ENCODE data around the gene ADIG.
A peak's percentile ranks its signal among the peaks of the same experiment; 100 is the strongest.

ADIG gene

DNA sequence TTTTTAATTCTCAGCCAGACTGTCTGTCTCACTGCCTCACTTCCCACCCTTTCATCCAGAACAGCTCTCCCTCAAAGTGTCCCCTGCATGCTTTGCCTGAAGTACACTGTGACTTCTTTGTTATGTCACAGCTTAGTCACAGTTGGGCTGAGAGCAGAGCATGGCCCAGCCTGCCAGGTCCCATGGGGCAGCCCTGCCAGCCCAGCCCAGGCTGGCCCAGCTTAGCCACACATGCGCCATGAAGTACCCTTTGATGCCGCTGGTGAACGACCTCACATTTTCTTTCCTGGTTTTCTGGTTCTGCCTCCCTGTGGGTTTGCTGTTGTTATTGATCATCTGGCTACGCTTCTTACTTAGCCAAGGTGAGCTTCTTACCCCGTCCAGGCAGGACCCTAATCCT is at the start of gene ADIG:
TSS of gene ADIG (plus strand) at position 185 of the 400 bp plus-strand sequence. CDS start at position 239, 54 bp downstream.
- DNase-seq (ENCODE audit: low spot score) = no peak

DNA sequence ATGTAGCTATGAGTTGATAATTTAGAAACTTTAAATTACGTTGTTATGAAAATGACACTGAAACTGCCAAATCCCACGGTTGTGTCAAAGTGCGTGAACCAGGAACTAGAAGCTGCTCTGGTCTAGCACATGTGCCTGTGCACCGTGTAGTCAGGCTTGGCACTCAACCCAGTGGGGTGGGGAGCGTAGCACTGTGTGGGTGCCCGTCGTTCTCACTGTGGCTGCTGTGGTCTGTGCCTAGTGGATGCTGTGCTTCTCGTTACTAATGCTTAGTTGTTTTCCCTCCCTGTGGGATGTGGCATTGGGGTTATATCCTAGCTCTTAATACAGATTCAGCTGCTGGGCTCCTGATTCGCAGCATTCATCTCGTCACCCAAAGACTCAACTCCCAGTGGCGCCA is 46.2 kb upstream of the ADIG start:
- no peak for DNase-seq (ENCODE audit: low spot score)

DNA sequence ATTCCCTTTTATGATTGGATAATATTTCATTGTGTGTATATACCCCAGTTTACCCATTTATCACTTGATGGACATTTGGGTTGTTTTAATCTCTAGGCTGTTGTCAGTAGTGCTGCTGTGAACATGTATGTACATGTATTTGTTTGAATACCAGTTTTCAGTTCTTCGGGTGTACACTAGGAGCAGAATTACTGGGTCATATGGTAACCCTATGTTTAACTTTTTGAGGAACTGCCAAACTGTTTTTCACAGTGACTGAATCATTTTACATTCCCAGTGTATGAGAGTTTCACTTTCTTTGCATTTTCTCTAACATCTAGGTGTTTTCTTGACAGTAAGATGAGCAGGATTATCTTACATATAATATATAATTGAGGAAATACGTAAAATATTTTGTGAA is 44.7 kb upstream of the ADIG start:
- DNase-seq (ENCODE audit: low spot score) = peak; percentile 18

DNA sequence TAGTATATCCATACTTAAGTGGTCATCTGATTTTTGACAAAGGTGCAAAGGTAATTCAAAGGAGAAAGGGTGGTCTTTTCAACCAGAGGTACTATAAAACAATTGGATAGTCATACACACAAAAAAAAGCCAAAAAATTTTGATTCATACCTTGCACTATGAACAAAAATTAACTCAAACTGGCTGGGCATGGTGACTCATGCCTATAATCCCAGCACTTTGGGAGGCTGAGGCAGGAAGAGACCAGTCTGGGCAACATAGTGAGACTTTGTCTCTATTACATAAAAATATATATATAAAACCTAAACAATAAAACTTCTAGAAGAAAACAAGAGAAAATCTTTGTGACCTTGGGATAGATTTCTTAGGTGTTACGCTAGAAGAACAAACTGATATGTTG is 43.8 kb upstream of the ADIG start:
- no peak for DNase-seq (ENCODE audit: low spot score)

DNA sequence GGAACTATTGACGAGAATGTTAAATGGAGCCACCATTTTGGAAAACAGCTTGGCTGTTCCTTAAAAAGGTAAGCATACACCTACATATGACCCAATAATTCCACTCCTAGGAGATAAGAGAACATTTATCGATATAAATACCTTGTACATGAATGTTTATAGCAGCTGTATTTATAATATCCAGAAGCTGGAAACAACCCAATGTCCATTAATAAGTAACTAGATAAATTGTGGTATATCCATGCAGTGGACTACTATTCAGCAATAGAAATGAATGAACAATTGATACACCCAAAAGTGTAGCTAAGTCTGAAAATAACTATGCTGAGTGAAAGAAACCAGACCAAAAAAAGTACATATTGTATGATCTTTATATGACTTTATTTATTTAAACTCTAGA is 42.2 kb upstream of the ADIG start:
- no peak for DNase-seq (ENCODE audit: low spot score)

DNA sequence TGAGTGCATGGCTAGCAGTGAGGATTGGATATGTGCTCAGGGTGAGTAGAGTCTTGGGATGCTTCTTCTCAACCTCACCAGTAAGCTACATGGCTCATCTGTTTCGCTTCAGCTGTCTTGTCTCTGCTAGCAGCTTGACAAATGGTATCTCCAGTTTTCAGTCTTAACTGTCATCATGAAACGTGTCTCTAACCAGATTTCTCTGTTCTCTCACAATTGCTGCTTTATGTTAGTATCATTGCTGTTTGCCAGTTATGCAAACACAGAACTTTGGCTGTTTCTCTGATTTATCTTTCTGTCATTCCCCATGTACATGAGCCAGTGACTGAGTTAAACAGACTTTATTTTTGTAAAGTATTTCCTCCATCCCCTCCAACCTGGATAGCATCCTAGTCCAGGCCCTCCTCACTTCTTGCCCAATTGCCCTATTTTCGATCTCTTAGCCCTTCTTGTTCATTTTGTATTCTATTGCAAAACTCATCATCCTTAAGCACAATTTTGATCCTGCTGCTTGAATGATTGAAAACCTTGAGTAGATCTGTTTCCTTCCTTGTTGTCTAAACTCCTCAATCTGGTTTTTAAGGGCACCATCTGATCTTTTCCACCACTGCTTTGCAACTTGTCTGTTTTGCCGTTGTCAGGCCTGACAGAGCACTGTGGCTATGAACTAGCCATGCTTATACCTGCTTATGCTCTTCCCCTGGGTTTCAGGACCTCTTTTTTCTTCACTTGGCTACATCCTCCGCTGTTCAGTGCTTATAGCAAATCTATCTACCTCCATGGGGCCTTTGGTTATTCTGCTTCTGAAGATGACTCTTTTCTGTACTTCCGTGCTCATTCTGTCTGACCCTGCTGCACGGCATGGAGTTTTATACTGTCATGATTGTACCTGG is 37.7 kb upstream of the ADIG start:
- no peak for DNase-seq (ENCODE audit: low spot score)

DNA sequence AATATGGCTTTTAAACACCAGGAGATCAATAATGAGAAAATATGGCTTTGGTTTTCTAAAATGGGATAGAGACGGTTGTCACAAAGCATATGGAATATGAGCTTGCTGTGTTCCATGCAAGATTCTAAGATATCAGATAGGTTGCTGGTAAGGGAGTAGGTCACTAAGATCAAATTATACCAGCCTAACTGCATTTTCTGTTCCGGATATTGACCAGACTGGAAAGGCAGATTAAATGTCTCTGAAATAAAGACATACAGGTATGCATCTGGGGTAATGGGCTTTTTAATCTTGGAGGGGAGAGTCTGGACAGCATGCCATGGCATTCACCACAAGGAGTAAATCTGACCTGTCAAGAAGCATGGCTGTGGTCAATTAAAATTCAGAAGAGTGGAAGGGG is 35.2 kb upstream of the ADIG start:
- DNase-seq (ENCODE audit: low spot score) = no peak

DNA sequence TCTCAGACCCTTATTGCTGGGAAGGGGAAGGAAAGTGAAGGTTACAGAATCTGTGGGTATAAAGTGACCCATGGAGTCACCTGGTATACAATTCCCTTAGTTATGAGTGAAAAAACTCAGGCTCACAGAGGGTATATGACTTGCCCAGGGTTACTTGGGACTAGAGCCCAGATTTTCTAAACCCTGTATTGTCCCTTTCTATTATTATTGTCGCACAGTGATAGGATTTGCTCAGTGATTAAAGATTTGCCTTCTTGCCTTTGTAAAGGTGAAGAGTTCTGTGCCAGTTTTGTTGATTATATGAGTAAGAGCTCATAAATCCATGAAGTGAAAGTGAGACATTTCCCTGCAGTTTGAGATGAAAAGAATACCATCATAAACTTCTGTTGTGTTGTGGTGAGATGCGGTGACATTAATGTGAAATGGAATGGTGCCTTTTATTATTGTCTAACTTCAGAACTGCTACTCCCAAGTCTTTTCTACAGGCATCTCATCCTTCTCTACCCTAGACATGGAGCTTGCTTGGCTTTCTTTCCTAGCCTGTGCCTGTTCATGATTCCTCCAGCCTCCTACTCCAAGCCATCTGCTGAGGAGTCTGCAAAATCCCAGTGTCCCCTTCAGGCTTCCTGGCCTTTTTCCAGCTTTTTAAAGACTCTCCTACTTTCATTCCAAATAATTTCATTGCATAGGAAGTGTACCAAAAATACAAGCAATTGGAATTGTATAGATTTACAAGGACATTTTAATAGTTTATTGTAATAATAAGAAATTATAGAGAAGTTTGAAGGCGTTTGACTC is 33.5 kb upstream of the ADIG start:
- no peak for DNase-seq (ENCODE audit: low spot score)

DNA sequence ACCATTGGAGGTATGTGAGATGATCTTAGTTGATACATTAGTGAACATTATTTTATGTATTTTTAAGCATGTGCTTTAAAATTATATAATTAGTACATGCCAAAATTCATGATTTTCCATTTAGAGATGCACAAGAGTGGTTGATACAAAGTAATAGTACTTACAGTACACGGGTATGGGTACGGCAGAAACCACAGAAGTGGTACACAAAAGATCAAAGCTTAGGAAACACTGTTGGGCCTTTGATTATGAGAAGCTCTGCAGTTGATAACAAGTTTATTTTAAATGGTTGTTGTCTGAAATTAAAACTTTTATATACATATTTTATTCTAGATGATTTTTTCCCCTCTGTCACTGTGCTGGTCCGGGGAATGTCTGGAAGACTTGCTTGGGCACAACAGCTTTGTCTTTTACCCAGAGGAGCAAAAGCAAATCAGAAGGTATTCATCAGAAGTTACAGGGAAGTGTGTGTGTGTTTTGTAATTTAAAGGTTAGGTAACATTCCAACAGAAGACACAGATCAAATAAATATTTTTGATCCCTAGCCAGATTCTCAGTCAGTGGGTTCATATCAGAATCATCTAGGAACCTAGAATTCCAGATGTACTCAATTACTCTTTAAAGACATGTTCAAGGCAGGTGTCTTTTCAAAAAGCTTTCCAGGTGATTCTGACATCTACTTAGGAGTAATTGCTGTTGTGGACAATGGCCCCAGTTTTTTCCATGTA is 32.5 kb upstream of the ADIG start:
- DNase-seq (ENCODE audit: low spot score) = no peak

DNA sequence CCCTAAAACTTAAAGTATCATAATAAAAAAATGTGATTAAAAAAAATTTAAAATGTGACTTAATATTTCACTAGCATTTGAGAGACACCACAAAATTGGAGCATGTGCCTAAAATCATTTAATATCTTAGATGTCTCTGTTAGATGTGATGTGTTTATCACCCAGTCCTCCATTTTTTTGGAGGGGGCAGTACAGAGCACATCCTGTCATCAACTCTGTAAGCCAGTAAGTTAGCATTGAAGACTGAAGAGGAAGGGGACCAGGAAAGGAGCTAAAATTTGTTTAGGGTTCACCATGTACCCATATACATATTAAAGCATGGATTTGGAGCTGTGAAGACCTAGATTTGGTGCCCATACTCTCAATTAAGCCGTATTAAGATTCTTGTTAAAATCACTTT is 30.7 kb upstream of the ADIG start:
- peak; percentile 47 for DNase-seq (ENCODE audit: low spot score)

DNA sequence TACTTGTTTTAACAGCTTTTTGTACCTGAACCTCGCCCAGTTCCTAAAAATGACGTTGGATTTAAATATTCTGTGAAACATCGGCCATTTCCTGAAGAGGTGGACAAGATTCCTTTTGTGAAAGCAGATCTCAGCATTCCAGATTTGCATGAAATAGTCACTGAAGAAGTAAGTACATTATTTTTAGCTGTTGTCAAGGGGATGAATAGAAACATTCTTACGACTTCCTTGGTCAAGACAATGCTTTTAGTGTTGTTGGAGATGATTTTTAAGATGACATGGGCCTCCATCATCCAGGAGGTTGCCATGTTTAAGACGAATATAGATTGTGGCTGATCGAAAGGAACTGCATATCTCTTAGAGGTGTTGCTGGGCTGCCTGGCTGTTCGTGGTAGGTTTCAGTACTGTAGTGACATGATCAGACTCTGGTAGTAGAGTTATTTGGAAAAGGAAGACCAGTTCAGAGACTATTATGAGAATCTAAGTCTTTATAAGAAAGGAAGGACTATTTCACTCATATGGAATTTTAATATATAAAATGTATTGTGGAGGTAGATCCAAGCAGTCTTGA is 29.9 kb upstream of the ADIG start:
- DNase-seq (ENCODE audit: low spot score) = no peak

DNA sequence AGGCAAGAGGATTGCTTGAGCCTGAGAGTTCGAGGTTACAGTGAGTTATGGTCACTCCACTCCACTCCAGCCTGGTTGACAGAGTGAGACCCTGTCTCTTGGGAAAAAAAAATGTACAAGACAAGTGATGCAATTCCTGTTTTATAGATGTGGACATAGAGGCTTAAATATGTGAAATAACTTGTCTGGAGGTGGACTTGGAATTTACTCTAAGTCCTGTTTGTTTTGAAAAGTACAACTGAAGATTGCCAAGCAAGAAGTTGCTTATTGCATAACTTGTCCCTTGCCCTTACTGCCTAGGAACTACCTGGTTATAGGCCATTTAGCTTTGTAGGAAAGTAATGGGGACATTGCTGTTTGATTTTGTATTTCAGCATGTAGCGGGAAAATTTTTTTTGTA is 26.0 kb upstream of the ADIG start:
- DNase-seq (ENCODE audit: low spot score) = no peak

DNA sequence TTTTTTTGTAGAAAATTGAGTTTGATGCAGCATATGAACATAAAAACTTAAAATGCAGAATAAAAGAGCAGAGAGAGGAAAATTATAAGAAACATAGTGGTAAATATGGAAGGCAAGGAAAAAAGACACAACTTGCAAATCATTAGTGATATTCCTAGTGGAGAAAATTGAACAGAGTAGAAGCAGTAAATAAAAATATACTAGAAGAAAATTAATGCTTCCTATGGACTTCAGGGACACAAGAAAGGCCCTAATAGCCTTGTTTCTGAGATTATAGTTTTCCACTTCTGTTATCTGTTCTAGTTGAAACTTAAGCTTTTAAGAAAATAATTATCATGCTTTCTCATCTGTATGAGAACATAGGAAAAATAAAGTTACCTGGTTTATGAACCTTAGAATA is 25.6 kb upstream of the ADIG start:
- DNase-seq (ENCODE audit: low spot score) = no peak

DNA sequence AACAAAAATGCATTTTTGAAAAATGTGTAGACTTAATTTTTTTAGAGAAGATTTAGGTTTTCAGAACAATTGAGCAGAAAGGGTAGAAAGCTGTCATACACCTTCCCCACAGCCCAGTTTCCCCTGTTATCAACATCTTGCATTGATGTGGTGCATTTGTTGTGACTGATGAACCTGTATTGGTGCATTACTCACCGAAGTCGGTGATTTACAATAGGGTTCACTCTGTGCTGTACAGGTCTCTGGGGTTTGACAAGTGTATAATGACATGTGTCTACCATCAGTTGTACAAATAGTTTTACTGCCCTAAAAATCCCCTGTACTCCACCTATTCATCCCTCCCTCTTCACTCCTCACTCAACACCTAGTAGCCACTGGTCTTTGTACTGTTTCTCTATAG is 23.8 kb upstream of the ADIG start:
- no peak for DNase-seq (ENCODE audit: low spot score)

DNA sequence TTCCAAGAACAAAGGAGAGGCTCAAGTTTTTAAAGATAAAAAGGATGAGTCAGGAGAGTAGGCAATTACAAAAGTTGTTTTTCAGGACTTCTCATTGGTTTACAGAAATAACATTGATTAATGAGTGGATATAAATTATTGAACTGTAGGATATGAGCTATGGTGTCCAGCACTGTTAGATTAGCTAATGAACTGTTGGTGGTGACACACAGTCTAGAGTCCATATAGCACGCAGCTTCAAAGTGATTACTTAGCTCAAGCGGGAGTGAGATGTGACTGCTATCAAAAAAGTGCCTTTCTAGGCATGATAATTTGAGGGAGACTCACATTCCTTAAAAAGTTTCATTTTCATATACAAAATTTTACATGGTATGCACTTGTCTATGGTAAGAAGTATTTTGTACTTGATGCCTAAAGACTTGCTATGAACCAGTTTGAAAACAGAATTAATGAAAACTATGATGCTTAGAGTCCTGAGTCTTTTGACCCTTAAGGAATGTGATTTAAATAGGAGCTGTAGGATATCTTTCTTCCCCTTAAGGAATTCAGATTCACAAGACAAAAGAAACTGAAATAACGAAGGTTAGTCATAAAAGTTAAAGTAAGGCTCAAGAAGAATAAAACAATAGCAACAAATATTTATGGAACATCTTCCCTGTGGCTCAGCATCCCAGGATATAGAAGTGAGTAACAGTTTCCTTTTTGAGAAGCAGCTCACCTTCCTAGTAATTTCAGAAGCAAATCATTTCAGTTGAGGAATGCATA is 22.2 kb upstream of the ADIG start:
- DNase-seq (ENCODE audit: low spot score) = no peak

DNA sequence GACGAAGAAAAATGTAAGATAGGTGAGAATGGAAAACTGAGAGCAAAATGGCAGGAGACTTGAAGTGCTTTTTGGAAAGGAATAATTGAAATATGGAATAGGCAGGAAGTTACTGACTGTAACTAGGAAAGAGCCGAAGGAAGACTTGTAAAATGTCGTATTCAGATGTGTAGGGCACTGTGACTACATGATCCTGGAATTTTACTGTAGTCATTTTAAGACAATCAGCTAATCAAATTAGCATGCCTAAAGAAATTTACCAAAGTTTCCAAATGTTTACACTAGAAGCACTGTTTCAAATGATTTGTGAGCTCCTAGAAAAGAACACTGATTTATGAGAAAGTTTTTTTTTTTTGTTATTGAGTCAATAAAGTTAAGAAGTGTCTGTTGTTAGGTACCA is 21.2 kb upstream of the ADIG start:
- DNase-seq (ENCODE audit: low spot score) = no peak

DNA sequence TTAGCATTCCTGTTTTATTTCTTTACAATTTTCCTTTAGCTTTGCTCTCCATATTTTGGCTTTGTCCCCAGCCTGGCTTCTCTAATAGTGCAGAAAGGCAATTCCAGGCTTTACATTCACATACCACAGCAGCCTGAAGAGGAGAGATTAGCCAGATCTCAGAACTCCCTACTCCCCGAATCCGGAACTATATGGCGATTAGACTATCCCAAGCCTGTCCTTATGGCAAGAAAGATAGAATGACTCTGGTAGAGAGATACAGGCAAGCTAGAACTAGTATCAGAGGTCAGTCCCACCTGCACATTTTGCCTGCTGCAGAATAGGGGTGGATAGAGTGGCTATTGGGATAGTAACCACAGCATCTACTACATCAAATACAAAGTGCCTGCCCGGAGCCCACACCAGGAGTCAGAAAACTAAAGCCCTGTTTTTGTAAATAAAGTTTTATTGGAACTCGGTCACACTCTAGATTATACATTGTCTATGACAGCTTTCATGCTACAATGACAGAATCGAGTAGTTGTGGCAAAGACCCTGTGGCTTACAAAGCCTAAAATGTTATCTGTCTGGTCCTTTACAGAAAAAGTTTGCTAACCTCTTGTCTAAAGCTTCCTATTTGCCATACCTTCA is 17.1 kb upstream of the ADIG start:
- no peak for DNase-seq (ENCODE audit: low spot score)

DNA sequence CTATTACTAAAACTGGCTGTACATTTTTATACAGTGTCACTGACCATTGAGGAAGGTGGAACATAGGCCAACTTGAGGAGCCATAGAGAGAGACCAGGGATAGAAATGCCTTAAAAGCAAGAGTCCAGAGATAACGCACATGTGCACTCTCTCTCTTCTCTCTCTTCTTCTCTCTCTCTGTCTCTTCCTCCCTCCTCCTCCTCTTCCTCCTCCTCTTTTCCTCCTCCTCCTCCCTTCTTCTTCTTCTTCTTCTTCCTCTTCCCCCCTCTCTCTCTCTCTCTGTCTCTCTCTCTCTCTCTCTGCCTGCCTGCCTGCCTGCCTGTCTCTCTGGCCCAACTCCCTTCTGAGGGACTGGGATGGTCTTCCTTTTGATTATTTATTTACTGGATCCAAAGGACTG is 16.3 kb upstream of the ADIG start:
- DNase-seq (ENCODE audit: low spot score) = no peak

DNA sequence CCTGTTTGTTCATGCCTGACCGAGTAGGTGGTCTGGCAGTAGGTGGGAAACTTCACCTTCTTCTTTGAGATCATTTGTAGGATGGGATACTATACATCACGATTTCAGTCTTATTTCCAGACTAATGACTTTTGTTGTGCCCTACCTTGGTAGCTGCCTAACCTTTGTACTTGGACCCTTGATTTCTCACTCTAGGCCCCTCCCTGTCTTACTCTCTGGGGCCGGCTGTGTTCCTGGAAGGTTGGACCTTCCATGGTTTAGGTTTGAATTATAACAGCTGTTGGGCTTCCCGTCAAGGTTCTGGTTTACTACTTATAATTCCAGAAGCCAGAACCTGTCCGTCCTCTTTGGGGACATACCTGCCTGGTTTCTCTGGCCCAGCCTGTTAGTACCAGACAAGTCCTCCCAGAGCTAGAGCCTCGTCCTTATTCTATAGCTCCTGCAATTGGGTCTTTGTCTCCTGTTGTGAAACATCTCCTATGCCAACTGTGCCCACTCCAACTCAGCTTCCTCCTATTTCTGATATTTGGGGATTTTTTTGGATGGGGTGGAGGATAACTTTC is 14.9 kb upstream of the ADIG start:
- no peak for DNase-seq (ENCODE audit: low spot score)

DNA sequence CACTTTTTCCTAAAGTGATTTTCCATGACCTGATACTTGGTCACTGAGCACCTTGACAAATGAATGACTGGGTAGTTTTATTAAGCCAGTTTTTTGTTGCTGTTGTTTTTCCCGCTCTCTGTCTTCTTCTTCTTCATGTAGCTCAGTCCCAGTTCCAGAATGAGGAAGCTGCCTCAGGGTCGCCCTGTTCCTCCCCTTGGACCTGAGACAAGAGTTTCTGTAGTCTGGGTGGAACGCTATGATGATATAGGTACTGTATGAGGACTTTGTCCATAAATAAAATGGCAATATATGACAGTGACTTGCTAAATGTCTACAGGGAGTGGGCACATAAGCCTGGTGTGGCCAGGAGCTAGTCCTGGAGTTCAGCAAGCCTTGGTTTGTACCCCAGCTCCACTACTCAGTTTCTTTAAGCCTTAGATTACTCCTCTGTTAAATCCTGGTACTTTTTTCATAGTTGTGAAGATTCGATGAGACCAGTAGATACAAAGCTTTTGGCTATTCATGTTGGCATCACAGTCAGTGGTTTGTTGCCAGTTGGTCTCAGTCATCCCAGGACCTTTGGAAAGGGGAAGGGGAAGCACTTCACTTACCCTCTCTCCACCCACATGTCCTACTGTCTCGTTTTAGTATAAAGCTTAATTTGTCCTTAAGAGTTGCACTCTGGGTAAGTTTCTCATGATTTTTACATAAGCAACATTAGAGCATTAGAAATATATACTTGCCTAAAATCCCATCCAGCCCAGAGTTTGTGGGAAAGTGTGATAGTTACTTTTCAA is 11.1 kb upstream of the ADIG start:
- DNase-seq (ENCODE audit: low spot score) = no peak
